ENCODE data around the gene USP35. TPM values are rescaled to one million over a fixed set of nuclear protein-coding genes. Genes with fewer than 3 reads are reported as not detected.

The USP35 gene
- total RNA-seq, 6 donors from 2014 or later: 5.8 to 37.7 (median 8.0) TPM

GRCh38 chr11:78150754-78151153 is 38.0 kb upstream of the USP35 start:
- Histone ChIP-seq H3K4me1 (no peaks in the 10 kb centered on the region), H3K27ac (no peak overlapping the region), H3K27me3 (no peaks in the 10 kb centered on the region), H3K4me3 (no peak overlapping the region), H3K9me3 (no peaks in the 10 kb centered on the region), H3K36me3 (no peaks in the 10 kb centered on the region)
- DNase-seq (no peak), ATAC-seq (ENCODE audit: low FRiP score in 2 of 2) (no peak)
- TF ChIP-seq POLR2AphosphoS5 (IDR thresholded peaks at IDR 0.05) (no peak), CTCF (IDR thresholded peaks at IDR 0.05) (no peak), POLR2A (IDR thresholded peaks at IDR 0.05) (no peak)

- TF ChIP-seq POLR2A (IDR thresholded peaks at IDR 0.05) (no peak), CTCF (IDR thresholded peaks at IDR 0.05) (no peak), POLR2AphosphoS5 (IDR thresholded peaks at IDR 0.05) (no peak), EP300 (IDR thresholded peaks at IDR 0.05) (no peak)
- DNase-seq (no peak), ATAC-seq (ENCODE audit: low FRiP score in 2 of 2) (no peak)
- Histone ChIP-seq H3K27me3 (no peaks in the 10 kb centered on the region), H3K4me1 (no peaks in the 10 kb centered on the region), H3K9me3 (no peaks in the 10 kb centered on the region), H3K4me3 (no peak overlapping the region), H3K36me3 (no peaks in the 10 kb centered on the region), H3K27ac (no peak overlapping the region)
These were observed 36.9 kb upstream of the USP35 start for GRCh38 chr11:78151804-78152203.

- no peak for TF ChIP-seq EP300 (IDR thresholded peaks at IDR 0.05)
- TF ChIP-seq POLR2AphosphoS5 (IDR thresholded peaks at IDR 0.05): no peak
- no peak for TF ChIP-seq CTCF (IDR thresholded peaks at IDR 0.05)
- TF ChIP-seq POLR2A (IDR thresholded peaks at IDR 0.05): no peak
- ATAC-seq (ENCODE audit: low FRiP score in 2 of 2) (no peak), DNase-seq (no peak)
- H3K4me3 ChIP-seq: no peak overlapping the region
- WGBS, 2 donors: 73 to 76% methylated on average over 3 to 6 of the region's 6 CpGs
- H3K36me3 ChIP-seq: no peaks in the 10 kb centered on the region
- H3K27ac ChIP-seq: no peak overlapping the region
- no peaks in the 10 kb centered on the region for H3K27me3 ChIP-seq
- H3K9me3 ChIP-seq: no peaks in the 10 kb centered on the region
- no peaks in the 10 kb centered on the region for H3K4me1 ChIP-seq
These were observed 32.4 kb upstream of the USP35 start for GRCh38 chr11:78156127-78156844.

- no peaks in the 10 kb centered on the region for H3K4me1 ChIP-seq
- TF ChIP-seq EP300 (IDR thresholded peaks at IDR 0.05) (no peak), POLR2A (IDR thresholded peaks at IDR 0.05) (no peak)
- H3K36me3 ChIP-seq: no peaks in the 10 kb centered on the region
- ATAC-seq (ENCODE audit: low FRiP score in 2 of 2) (no peak), DNase-seq (no peak)
- H3K9me3 ChIP-seq: no peaks in the 10 kb centered on the region
- H3K4me3 ChIP-seq: no peak overlapping the region
- H3K27ac ChIP-seq: peak overlapping the region in 3 of 4 donors; percentile 13 to 43 (median 36)
- no peaks in the 10 kb centered on the region for H3K27me3 ChIP-seq
- WGBS, 2 donors: 53 to 67% methylated on average over 6 of the region's 6 CpGs
These were observed 29.6 kb upstream of the USP35 start for GRCh38 chr11:78158987-78159652.

GRCh38 chr11:78160557-78160956 is 28.2 kb upstream of the USP35 start:
- Histone ChIP-seq H3K36me3 (no peaks in the 10 kb centered on the region), H3K4me3 (no peak overlapping the region), H3K27ac (no peak overlapping the region), H3K4me1 (no peaks in the 10 kb centered on the region), H3K27me3 (no peaks in the 10 kb centered on the region), H3K9me3 (no peaks in the 10 kb centered on the region)
- WGBS, 2 donors: 88 to 94% methylated on average over 1 of the region's 1 CpG
- DNase-seq (no peak), ATAC-seq (ENCODE audit: low FRiP score in 2 of 2) (no peak)
- TF ChIP-seq POLR2A (IDR thresholded peaks at IDR 0.05): no peak
- no peak for TF ChIP-seq EP300 (IDR thresholded peaks at IDR 0.05)
- no peak for TF ChIP-seq CTCF (IDR thresholded peaks at IDR 0.05)

Data from upper lobe of left lung (tissue), 6 donors.